ENCODE results near the gene MAP3K3. TPM values are rescaled to one million over a fixed set of nuclear protein-coding genes. Genes with fewer than 3 reads are reported as not detected.

MAP3K3 gene
- total RNA-seq, 2 donors from 2014 or later: 28.3 to 54.2 TPM

Other genes with a start within 250 kb of the MAP3K3 start
- 1 to 10 TPM in 1 of 2 donors, under 1 TPM in 1; 0.27 to 2.7 TPM for gene CYB561, start 176.1 kb upstream of the MAP3K3 start, total RNA-seq
- under 1 TPM; 0.39 to 0.66 TPM for gene ACE, start 145.4 kb upstream of the MAP3K3 start, total RNA-seq
- under 1 TPM in 1 of 2 donors, not detected in 1; 0.08 TPM for gene KCNH6, start 99.1 kb upstream of the MAP3K3 start, total RNA-seq
- 100 to 1,000 TPM; 111 to 123 TPM for gene DCAF7, start 71.9 kb upstream of the MAP3K3 start, total RNA-seq
- gene TACO1, start 21.5 kb upstream of the MAP3K3 start, total RNA-seq: 10 to 100 TPM; 10.1 to 27.3 TPM
- 100 to 1,000 TPM in 1 of 2 donors, 10 to 100 TPM in 1; 76.7 to 166 TPM for gene LIMD2, start 77.7 kb downstream of the MAP3K3 start, total RNA-seq
- 100 to 1,000 TPM in 1 of 2 donors, 10 to 100 TPM in 1; 68.3 to 112 TPM for gene STRADA, start 119.4 kb downstream of the MAP3K3 start, total RNA-seq
- gene CCDC47, start 151.2 kb downstream of the MAP3K3 start, total RNA-seq: 10 to 100 TPM; 53.8 to 75.7 TPM
- 100 to 1,000 TPM; 126 to 130 TPM for gene DDX42, start 151.8 kb downstream of the MAP3K3 start, total RNA-seq
- 100 to 1,000 TPM; 129 to 137 TPM for gene PSMC5, start 205.0 kb downstream of the MAP3K3 start, total RNA-seq
- 10 to 100 TPM; 47.0 to 55.8 TPM for gene FTSJ3, start 205.2 kb downstream of the MAP3K3 start, total RNA-seq
- gene SMARCD2, start 220.3 kb downstream of the MAP3K3 start, total RNA-seq: 100 to 1,000 TPM in 1 of 2 donors, 10 to 100 TPM in 1; 90.3 to 113 TPM

Data from activated naive CD4-positive, alpha-beta T cell treated with anti-CD3 and anti-CD28 coated beads, Interleukin-2, amount 50 U/mL, for 72 hours (primary cell).